ENCODE measurements around the gene OR52E8. TPM values are rescaled to one million over a fixed set of nuclear protein-coding genes. Genes with fewer than 3 reads are reported as not detected.

The OR52E8 gene
- polyA plus RNA-seq, 1 experiment: not detected

- Histone ChIP-seq H3K27me3 (ENCODE audit: control insufficient read depth, insufficient read depth, low read length) (peaks cover 4% of the 10 kb centered on the region; the same call in 1 of the 2 replicates), H3K36me3 (ENCODE audit: control insufficient read depth, insufficient read depth, low read length) (no peaks in the 10 kb centered on the region), H3K4me3 (ENCODE audit: low read depth, low read length) (peak overlapping the region; percentile 39)
- TF ChIP-seq CTCF (IDR thresholded peaks at IDR 0.05; ENCODE audit: insufficient read depth, low read depth, low read length): no peak
- CTCF ChIA-PET: interaction anchor here (0.5 to 2.3 kb wide), 5 partner anchors 13 to 333 kb away, joined by 3 to 11 read pairs (median 4); no protein-coding TSS in a partner anchor
- POLR2A ChIA-PET: no interaction called here
- no peak for DNase-seq (ENCODE audit: low read depth)
Observed at GRCh38 chr11:5809122-5809519, 48.4 kb downstream of the OR52E8 start.

- CTCF ChIA-PET: interaction anchor here (1.1 to 2.3 kb wide), 3 partner anchors 14 to 332 kb away, joined by 3 to 11 read pairs (median 7); no protein-coding TSS in a partner anchor
- POLR2A ChIA-PET: no interaction called here
- Histone ChIP-seq H3K4me3 (ENCODE audit: low read depth, low read length) (peak within 1 kb of the TSS; percentile 39), H3K27me3 (ENCODE audit: control insufficient read depth, insufficient read depth, low read length) (peaks cover 4% of the 10 kb centered on the region; the same call in 1 of the 2 replicates), H3K36me3 (ENCODE audit: control insufficient read depth, insufficient read depth, low read length) (no peaks in the 10 kb centered on the region)
- TF ChIP-seq CTCF (IDR thresholded peaks at IDR 0.05; ENCODE audit: insufficient read depth, low read depth, low read length): peak; percentile 84
- no peak for DNase-seq (ENCODE audit: low read depth)
Observed at GRCh38 chr11:5808500-5809121, 48.9 kb downstream of the OR52E8 start, which contains the start of gene OR52N2. OR52N2 (plus strand) TSS chr11:5808924; CDS start chr11:5820336, 11,412 bp downstream.

GRCh38 chr11:5807580-5807979, 49.9 kb downstream of the OR52E8 start:
- DNase-seq (ENCODE audit: low read depth): no peak
- Histone ChIP-seq H3K36me3 (ENCODE audit: control insufficient read depth, insufficient read depth, low read length) (no peaks in the 10 kb centered on the region), H3K27me3 (ENCODE audit: control insufficient read depth, insufficient read depth, low read length) (peaks cover 4% of the 10 kb centered on the region; the same call in 1 of the 2 replicates), H3K4me3 (ENCODE audit: low read depth, low read length) (no peak overlapping the region)
- POLR2A ChIA-PET: no interaction called here
- no peak for TF ChIP-seq CTCF (IDR thresholded peaks at IDR 0.05; ENCODE audit: insufficient read depth, low read depth, low read length)
- CTCF ChIA-PET: interaction anchor here (0.6 to 1.5 kb wide), 2 partner anchors 11 to 331 kb away, joined by 4 to 14 read pairs; no protein-coding TSS in a partner anchor

Other genes with a start within 250 kb of the OR52E8 start
- 6.6 and 11.0 TPM in 2 replicates for gene TRIM34, start 232.7 kb downstream of the OR52E8 start, polyA plus RNA-seq (2011; rRNA removed)
- gene TRIM5, start 172.6 kb downstream of the OR52E8 start, polyA plus RNA-seq (2011; rRNA removed): 19.1 and 21.2 TPM in 2 replicates
- gene TRIM22, start 167.9 kb downstream of the OR52E8 start, polyA plus RNA-seq (2011; rRNA removed): 58.2 and 74.9 TPM in 2 replicates
- not detected in 2 replicates for gene OR56B1, start 121.2 kb downstream of the OR52E8 start, polyA plus RNA-seq (2011; rRNA removed)
- gene OR52N4, start 103.4 kb downstream of the OR52E8 start, polyA plus RNA-seq (2011; rRNA removed): 0.07 TPM in 1 of 2 replicates, not detected in the other
- not detected in 2 replicates for gene OR52N5, start 74.3 kb downstream of the OR52E8 start, polyA plus RNA-seq (2011; rRNA removed)
- gene OR52N1, start 66.4 kb downstream of the OR52E8 start, polyA plus RNA-seq (2011; rRNA removed): not detected in 2 replicates
- not detected in 2 replicates for gene OR52N2, start 48.8 kb downstream of the OR52E8 start, polyA plus RNA-seq (2011; rRNA removed)
- gene OR52E6, start 15.8 kb downstream of the OR52E8 start, polyA plus RNA-seq (2011; rRNA removed): not detected in 2 replicates
- not detected in 2 replicates for gene OR52E4, start 22.9 kb upstream of the OR52E8 start, polyA plus RNA-seq (2011; rRNA removed)
- gene OR52E5, start 35.5 kb upstream of the OR52E8 start, polyA plus RNA-seq (2011; rRNA removed): not detected in 2 replicates
- gene OR56A3, start 84.6 kb upstream of the OR52E8 start, polyA plus RNA-seq (2011; rRNA removed): not detected in 2 replicates
- gene OR56A5, start 110.8 kb upstream of the OR52E8 start, polyA plus RNA-seq (2011; rRNA removed): not detected in 2 replicates
- gene OR52L1, start 129.3 kb upstream of the OR52E8 start, polyA plus RNA-seq (2011; rRNA removed): not detected in 2 replicates
- not detected in 2 replicates for gene OR56A4, start 149.3 kb upstream of the OR52E8 start, polyA plus RNA-seq (2011; rRNA removed)
- gene OR56A1, start 173.1 kb upstream of the OR52E8 start, polyA plus RNA-seq (2011; rRNA removed): not detected in 2 replicates
- not detected in 2 replicates for gene OR56B4, start 250.0 kb upstream of the OR52E8 start, polyA plus RNA-seq (2011; rRNA removed)

Data from BJ (cell line).